LNCaP clone FGC (cell line): ENCODE data around the gene SLC44A5.
"Not testable (repeated sequence)": the region's sequence is repeated elsewhere in the genome, so short reads cannot be mapped to it uniquely, and the experiment has no call there.

Experiments
- DNase-seq: peaks from one replicate; pipeline ENCODE4 v3.0.0-alpha.2; 2011; ENCODE audit warnings: low read depth
- H3K4me3 ChIP-seq: 2 replicates; pipeline ENCODE4 v1.5.1; 2011; ENCODE audit warnings: mild to moderate bottlenecking, low read depth, low read length, control low read depth
- CTCF ChIP-seq: IDR thresholded peaks from 2 replicates; pipeline ENCODE4 v1.5.1; 2012; ENCODE audit warnings: mild to moderate bottlenecking; ENCODE audit not compliant: control insufficient read depth, insufficient read depth; ENCODE audit errors: extremely low read depth

SLC44A5 gene

GRCh38 chr1:75484789-75485188, 126.1 kb downstream of the SLC44A5 start:
- DNase-seq: no peak
- no peak for TF ChIP-seq CTCF
- no peak overlapping the region for H3K4me3 ChIP-seq

DNA sequence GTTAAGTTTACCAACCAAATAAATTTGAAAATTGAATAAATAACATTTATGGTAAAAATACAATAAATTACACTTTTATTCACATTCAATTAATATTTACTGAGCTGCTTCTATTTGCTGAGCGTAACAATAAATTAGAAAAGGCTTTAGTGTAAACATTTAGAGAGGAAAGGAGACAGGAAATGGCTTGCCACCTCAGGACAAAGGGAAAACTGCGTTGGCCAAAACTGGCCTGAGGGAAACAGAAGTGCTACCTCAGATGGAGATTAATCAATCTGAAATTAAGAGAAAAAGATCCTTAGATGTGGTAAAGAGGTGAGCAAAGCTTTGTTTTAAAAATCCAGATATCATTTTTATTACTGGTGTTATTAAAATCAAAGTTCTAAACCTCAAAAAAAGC, 128.0 kb downstream of the SLC44A5 start:
- no peak for TF ChIP-seq CTCF
- no peak overlapping the region for H3K4me3 ChIP-seq
- DNase-seq: peak; percentile 17

DNA sequence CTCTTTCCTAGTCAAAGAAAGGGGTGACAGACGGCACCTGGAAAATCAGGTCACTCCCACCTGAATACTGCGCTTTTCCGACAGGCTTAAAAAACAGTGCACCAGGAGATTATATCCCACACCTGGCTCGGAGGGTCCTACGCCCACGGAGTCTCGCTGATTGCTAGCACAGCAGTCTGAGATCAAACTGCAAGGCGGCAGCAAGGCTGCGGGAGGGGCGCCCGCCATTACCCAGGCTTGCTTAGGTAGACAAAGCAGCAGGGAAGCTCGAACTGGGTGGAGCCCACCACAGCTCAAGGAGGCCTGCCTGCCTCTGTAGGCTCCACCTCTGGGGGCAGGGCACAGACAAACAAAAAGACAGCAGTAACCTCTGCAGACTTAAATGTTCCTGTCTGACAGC, 134.4 kb downstream of the SLC44A5 start:
- not testable (repeated sequence) for H3K4me3 ChIP-seq, DNase-seq

GRCh38 chr1:75475696-75476095, 135.2 kb downstream of the SLC44A5 start:
- no peak for TF ChIP-seq CTCF
- H3K4me3 ChIP-seq: no peak overlapping the region
- no peak for DNase-seq

DNA sequence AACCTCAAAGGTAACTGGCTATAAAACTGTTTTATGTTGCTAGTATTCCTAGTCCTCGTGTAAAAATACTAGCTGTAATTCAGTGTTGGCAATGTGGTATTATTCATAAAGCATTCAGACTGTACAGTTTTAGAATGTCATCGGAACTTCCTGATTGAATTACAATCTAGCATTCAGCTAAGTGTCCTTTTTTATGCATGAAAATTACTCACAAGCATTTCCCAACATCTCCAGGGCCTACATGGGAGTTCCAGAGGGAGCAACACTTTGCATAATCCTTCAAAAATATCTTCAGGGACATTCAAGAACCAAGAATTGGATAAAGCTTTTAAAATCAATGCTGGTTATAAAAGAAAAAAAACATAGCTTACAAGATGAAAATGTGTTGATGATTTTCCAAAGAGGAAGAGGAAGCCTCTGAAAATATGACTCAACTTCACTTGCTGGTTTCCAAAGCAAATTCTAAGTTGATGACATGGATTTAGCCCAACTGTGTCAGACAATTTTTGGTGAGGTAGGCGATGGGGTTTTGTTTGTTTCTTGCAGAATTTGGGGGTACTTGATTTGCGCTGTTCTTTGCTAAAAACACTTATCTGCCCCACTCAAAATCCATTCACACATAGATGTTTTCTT, 137.8 kb downstream of the SLC44A5 start:
- H3K4me3 ChIP-seq: no peak overlapping the region
- no peak for TF ChIP-seq CTCF
- no peak for DNase-seq

DNA sequence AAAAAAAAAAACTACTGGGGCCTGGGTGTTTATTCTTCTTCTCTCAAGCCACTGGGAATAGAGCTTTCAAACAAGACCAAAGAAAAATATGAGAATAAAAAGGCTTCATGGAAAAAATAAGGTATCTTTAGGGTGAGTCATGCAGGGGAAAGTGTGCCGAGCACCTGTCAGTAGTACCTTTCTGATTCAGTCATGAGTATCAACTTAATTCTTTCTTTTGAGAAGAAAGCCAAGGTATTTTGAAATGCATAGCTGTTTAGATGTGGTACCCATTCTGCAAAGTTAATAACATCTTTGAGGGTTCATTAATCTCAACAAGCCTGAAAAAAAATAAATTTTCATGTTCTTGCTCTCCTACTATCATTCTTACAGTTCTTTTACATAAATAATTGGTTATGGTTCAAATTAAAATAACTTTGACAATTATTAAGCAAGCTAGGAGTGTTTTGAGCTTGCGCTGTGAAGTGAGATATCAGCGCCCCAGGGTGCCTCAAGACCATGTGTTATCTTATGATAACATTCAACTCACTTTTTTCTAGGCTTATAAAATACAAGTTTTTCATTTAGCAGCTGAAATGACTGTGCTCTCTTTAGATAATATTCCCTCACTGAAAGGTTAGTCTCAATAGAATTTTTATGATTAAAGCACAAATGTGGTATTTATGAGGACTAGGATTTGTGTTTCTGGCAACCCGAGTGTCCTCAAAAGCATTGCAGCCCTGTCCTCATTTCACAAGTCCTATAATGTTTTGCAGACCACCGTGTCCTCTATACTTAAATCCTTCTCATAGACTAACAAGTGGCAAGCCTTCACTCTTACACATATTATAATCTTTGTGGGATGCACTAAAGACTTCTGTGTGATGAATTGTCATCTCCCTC, 138.6 kb downstream of the SLC44A5 start:
- DNase-seq: no peak
- no peak for TF ChIP-seq CTCF
- H3K4me3 ChIP-seq: no peak overlapping the region

DNA sequence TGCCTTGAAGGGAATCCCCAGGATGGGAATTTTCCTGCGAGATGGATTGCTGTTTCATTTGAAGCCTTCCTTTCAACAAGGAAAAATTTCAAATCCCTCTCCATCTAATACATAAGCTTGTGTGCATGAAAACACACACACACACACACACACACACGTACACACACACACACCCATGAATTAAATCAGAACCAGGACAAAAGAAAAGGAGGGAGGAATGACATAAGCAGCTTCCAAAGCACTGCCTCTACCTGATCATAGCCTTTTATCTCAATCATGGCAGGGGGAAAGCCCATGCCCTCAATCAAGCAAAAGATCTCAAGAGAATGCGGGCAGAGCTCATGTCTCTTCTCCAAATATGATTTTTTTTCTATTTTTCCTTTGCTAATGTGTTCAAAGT, 139.7 kb downstream of the SLC44A5 start:
- DNase-seq: no peak
- H3K4me3 ChIP-seq: no peak overlapping the region
- TF ChIP-seq CTCF: no peak
